SK-N-SH (cell line): ENCODE measurements around the gene SORL1.

Experiments
- EZH2phosphoT487 ChIP-seq: fragments of 200-600 bp; sonication (generic); IDR thresholded peaks from 2 replicates; pipeline ENCODE4 v1.6.1; 2017; ENCODE audit warnings: low read depth, mixed run types, mild to moderate bottlenecking, antibody characterized with exemption, moderate library complexity, borderline replicate concordance
- JUND ChIP-seq: IDR thresholded peaks from 2 replicates; pipeline ENCODE4 v1.4.0; 2012
- MEF2A ChIP-seq: IDR thresholded peaks from 2 replicates; pipeline ENCODE4 v1.4.0; 2012; ENCODE audit warnings: low read depth, borderline replicate concordance
- NFIC ChIP-seq: IDR thresholded peaks from 2 replicates; pipeline ENCODE4 v1.4.0; 2012; ENCODE audit warnings: borderline replicate concordance
- POLR2AphosphoS5 ChIP-seq: IDR thresholded peaks from 2 replicates; pipeline ENCODE4 v1.6.1; 2012; ENCODE audit warnings: low read depth, low read length
- RAD21 ChIP-seq: IDR thresholded peaks from 2 replicates; pipeline ENCODE4 v1.6.1; 2012; ENCODE audit warnings: mild to moderate bottlenecking, low read length
- RCOR1 ChIP-seq: fragments of 150-350 bp; IDR thresholded peaks from 2 replicates; pipeline ENCODE4 v1.6.1; 2017; ENCODE audit warnings: antibody characterized with exemption, low read length
- SIN3A ChIP-seq: IDR thresholded peaks from 2 replicates; pipeline ENCODE4 v1.6.1; 2012; ENCODE audit warnings: low read depth, mild to moderate bottlenecking, low read length, moderate library complexity, borderline replicate concordance
- TCF12 ChIP-seq: IDR thresholded peaks from 2 replicates; pipeline ENCODE4 v1.4.0; 2012
- YY1 ChIP-seq: IDR thresholded peaks from 2 replicates; pipeline ENCODE4 v1.4.0; 2012; ENCODE audit warnings: low read depth, mild to moderate bottlenecking
- TF ChIP-seq, protein P1 (sequence below): fragments of 150-350 bp; IDR thresholded peaks from 2 replicates; pipeline ENCODE4 v1.6.1; 2017; ENCODE audit warnings: antibody characterized with exemption, low read length, low read depth, borderline replicate concordance
- TF ChIP-seq, protein P2 (sequence below): fragments of 200-600 bp; sonication (generic); IDR thresholded peaks from 2 replicates; pipeline ENCODE4 v1.6.1; 2017; ENCODE audit warnings: antibody characterized with exemption, mild to moderate bottlenecking, moderate library complexity
- TF ChIP-seq, protein P3 (sequence below): IDR thresholded peaks from 2 replicates; pipeline ENCODE4; 2012
- TF ChIP-seq, protein P4 (sequence below): IDR thresholded peaks from 2 replicates; pipeline ENCODE4 v1.6.1; 2012; ENCODE audit warnings: mild to moderate bottlenecking, low read depth, low read length, moderate library complexity

DNA sequence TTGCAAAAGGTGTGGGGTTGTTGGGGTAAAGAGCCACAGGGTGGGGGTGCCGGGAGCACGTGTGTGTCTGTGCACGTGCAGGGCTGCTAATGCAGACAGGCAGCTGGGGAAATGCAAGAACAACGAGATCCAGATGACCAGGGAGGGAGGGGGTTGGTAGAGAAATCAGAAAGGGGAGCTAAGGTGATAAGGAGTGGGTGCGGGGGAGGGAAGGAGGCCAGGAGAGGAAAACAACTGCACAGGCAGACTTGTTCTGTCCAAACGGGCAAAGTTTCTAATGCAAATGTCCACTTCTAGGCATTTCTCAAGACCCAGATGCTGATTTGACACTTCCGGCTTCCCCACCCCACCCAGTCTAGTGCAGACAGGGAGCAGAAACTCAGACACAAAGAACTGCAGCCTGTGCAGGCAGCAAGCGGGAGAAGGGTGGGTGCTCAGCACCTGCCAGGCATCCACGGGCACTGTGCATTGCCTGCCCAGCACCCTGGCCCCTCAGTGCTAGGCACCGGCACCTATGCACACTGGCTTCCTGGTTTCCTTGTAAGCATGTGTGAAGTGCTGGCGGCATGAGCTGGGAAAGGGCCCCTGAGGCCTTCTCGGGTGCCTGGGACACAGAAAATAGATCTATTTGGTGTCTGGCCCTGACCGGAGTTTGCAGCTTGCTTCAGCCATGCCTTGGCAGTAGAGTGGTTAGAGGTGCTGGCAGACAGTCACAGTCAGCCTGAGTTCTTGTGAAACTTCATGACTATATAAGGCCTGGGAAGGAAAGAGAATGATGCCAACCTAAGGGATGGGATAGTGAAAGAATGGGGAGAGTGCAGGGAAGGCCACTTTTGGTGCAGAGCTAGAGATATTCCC, 220.7 kb downstream of the SORL1 start:
- TF ChIP-seq RCOR1 (no peak), MEF2A (no peak), EZH2phosphoT487 (no peak), NFIC (no peak), TCF12 (peak; percentile 21; the same call in 1 of the 2 replicates), YY1 (no peak), SIN3A (no peak), POLR2AphosphoS5 (no peak), JUND (no peak), RAD21 (no peak)
- TF ChIP-seq, protein P1, sequence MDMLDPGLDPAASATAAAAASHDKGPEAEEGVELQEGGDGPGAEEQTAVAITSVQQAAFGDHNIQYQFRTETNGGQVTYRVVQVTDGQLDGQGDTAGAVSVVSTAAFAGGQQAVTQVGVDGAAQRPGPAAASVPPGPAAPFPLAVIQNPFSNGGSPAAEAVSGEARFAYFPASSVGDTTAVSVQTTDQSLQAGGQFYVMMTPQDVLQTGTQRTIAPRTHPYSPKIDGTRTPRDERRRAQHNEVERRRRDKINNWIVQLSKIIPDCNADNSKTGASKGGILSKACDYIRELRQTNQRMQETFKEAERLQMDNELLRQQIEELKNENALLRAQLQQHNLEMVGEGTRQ = no peak
- TF ChIP-seq, protein P2, sequence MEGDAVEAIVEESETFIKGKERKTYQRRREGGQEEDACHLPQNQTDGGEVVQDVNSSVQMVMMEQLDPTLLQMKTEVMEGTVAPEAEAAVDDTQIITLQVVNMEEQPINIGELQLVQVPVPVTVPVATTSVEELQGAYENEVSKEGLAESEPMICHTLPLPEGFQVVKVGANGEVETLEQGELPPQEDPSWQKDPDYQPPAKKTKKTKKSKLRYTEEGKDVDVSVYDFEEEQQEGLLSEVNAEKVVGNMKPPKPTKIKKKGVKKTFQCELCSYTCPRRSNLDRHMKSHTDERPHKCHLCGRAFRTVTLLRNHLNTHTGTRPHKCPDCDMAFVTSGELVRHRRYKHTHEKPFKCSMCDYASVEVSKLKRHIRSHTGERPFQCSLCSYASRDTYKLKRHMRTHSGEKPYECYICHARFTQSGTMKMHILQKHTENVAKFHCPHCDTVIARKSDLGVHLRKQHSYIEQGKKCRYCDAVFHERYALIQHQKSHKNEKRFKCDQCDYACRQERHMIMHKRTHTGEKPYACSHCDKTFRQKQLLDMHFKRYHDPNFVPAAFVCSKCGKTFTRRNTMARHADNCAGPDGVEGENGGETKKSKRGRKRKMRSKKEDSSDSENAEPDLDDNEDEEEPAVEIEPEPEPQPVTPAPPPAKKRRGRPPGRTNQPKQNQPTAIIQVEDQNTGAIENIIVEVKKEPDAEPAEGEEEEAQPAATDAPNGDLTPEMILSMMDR = no peak
- TF ChIP-seq, protein P3, sequence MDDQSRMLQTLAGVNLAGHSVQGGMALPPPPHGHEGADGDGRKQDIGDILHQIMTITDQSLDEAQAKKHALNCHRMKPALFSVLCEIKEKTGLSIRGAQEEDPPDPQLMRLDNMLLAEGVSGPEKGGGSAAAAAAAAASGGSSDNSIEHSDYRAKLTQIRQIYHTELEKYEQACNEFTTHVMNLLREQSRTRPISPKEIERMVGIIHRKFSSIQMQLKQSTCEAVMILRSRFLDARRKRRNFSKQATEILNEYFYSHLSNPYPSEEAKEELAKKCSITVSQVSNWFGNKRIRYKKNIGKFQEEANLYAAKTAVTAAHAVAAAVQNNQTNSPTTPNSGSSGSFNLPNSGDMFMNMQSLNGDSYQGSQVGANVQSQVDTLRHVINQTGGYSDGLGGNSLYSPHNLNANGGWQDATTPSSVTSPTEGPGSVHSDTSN = no peak
- TF ChIP-seq, protein P4, sequence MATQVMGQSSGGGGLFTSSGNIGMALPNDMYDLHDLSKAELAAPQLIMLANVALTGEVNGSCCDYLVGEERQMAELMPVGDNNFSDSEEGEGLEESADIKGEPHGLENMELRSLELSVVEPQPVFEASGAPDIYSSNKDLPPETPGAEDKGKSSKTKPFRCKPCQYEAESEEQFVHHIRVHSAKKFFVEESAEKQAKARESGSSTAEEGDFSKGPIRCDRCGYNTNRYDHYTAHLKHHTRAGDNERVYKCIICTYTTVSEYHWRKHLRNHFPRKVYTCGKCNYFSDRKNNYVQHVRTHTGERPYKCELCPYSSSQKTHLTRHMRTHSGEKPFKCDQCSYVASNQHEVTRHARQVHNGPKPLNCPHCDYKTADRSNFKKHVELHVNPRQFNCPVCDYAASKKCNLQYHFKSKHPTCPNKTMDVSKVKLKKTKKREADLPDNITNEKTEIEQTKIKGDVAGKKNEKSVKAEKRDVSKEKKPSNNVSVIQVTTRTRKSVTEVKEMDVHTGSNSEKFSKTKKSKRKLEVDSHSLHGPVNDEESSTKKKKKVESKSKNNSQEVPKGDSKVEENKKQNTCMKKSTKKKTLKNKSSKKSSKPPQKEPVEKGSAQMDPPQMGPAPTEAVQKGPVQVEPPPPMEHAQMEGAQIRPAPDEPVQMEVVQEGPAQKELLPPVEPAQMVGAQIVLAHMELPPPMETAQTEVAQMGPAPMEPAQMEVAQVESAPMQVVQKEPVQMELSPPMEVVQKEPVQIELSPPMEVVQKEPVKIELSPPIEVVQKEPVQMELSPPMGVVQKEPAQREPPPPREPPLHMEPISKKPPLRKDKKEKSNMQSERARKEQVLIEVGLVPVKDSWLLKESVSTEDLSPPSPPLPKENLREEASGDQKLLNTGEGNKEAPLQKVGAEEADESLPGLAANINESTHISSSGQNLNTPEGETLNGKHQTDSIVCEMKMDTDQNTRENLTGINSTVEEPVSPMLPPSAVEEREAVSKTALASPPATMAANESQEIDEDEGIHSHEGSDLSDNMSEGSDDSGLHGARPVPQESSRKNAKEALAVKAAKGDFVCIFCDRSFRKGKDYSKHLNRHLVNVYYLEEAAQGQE = no peak
